PFSK-1 (cell line): ENCODE data around the gene DOCK4.

Experiments used
- FOXP2 ChIP-seq: optimal IDR thresholded peaks from 2 replicates; pipeline ENCODE3; 2011; ENCODE audit warnings: borderline replicate concordance, control low read depth, inconsistent platforms; ENCODE audit not compliant: insufficient read depth; ENCODE audit errors: extremely low read length, extremely low read depth
- POLR2AphosphoS5 ChIP-seq: IDR thresholded peaks from 2 replicates; pipeline ENCODE4 v1.6.1; 2012; ENCODE audit warnings: low read depth, mild to moderate bottlenecking, control low read depth, low read length, moderate library complexity
- SIN3A ChIP-seq: IDR thresholded peaks from 2 replicates; pipeline ENCODE4 v1.6.1; 2012; ENCODE audit warnings: mild to moderate bottlenecking, low read length, moderate library complexity, borderline replicate concordance; ENCODE audit not compliant: insufficient read depth
- TAF1 ChIP-seq: IDR thresholded peaks from 2 replicates; pipeline ENCODE4 v1.6.1; 2012; ENCODE audit warnings: low read length, control low read depth, borderline replicate concordance; ENCODE audit not compliant: insufficient read depth
- TF ChIP-seq, protein P1 (sequence below), 2 experiments: IDR thresholded peaks; 2 replicates each; pipeline versions ENCODE4 v1.6.1 to v1.8.0; 2011 to 2012; ENCODE audit warnings: low read depth in 2 of 2, low read length in 2 of 2, control low read depth in 1 of 2, inconsistent platforms in 1 of 2, mild to moderate bottlenecking in 1 of 2, moderate library complexity in 1 of 2; ENCODE audit not compliant: insufficient read depth in 1 of 2

Gene DOCK4

DNA sequence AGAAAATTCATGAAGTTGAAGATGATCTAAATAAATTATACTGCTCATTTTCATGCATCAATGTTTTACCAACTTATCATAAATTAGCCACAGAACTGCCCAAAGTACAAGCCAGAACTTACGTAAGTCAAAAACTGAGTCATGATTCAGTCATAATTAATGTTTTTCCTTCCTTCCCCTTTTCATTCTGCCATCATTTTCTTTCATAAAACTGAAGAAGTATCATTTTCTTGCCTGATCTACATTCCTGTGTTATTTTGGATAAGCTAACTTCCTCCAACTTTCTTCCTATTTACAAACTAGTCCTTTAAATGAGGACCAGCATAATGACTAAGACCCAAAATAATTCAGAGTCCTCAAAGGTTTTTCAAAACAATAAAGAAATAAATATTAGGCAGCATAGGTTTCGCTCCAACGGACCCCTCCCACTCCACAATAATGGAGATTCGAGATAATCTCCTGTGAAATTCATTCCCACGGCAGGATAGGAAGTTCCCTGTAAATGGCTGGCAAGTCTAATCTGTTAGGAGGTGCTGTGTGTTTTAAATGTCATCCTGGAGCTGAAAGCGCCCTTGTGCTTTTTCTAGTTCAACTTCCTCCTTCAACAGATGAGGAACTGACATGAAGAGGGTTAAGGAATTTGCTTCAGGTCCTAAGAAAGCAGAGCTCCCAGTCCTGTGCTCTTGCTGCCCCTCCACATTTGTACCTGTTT is 218.9 kb downstream of the DOCK4 start:
- TF ChIP-seq TAF1 (no peak), FOXP2 (no peak), SIN3A (no peak), POLR2AphosphoS5 (no peak)
- TF ChIP-seq, protein P1, sequence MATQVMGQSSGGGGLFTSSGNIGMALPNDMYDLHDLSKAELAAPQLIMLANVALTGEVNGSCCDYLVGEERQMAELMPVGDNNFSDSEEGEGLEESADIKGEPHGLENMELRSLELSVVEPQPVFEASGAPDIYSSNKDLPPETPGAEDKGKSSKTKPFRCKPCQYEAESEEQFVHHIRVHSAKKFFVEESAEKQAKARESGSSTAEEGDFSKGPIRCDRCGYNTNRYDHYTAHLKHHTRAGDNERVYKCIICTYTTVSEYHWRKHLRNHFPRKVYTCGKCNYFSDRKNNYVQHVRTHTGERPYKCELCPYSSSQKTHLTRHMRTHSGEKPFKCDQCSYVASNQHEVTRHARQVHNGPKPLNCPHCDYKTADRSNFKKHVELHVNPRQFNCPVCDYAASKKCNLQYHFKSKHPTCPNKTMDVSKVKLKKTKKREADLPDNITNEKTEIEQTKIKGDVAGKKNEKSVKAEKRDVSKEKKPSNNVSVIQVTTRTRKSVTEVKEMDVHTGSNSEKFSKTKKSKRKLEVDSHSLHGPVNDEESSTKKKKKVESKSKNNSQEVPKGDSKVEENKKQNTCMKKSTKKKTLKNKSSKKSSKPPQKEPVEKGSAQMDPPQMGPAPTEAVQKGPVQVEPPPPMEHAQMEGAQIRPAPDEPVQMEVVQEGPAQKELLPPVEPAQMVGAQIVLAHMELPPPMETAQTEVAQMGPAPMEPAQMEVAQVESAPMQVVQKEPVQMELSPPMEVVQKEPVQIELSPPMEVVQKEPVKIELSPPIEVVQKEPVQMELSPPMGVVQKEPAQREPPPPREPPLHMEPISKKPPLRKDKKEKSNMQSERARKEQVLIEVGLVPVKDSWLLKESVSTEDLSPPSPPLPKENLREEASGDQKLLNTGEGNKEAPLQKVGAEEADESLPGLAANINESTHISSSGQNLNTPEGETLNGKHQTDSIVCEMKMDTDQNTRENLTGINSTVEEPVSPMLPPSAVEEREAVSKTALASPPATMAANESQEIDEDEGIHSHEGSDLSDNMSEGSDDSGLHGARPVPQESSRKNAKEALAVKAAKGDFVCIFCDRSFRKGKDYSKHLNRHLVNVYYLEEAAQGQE (IDR thresholded peaks at IDR 0.05; ENCODE audit: insufficient read depth in 1 of 2, low read depth in 2 of 2, low read length in 2 of 2), result no peak

GRCh38 chr7:111986601-111987000 is 219.6 kb downstream of the DOCK4 start:
- TF ChIP-seq, protein P1 (IDR thresholded peaks at IDR 0.05; ENCODE audit: insufficient read depth in 1 of 2, low read depth in 2 of 2, low read length in 2 of 2), result no peak
- TF ChIP-seq POLR2AphosphoS5, result no peak

- TF ChIP-seq TAF1 (no peak), FOXP2 (no peak), SIN3A (no peak), POLR2AphosphoS5 (no peak)
- TF ChIP-seq, protein P1 (IDR thresholded peaks at IDR 0.05; ENCODE audit: insufficient read depth in 1 of 2, low read depth in 2 of 2, low read length in 2 of 2), result no peak
These were observed 220.4 kb downstream of the DOCK4 start for GRCh38 chr7:111985798-111986197.

GRCh38 chr7:111982804-111983203 is 223.4 kb downstream of the DOCK4 start:
- TF ChIP-seq TAF1 (no peak), FOXP2 (no peak), POLR2AphosphoS5 (no peak), SIN3A (no peak)
- TF ChIP-seq, protein P1 (IDR thresholded peaks at IDR 0.05; ENCODE audit: insufficient read depth in 1 of 2, low read depth in 2 of 2, low read length in 2 of 2), result no peak

DNA sequence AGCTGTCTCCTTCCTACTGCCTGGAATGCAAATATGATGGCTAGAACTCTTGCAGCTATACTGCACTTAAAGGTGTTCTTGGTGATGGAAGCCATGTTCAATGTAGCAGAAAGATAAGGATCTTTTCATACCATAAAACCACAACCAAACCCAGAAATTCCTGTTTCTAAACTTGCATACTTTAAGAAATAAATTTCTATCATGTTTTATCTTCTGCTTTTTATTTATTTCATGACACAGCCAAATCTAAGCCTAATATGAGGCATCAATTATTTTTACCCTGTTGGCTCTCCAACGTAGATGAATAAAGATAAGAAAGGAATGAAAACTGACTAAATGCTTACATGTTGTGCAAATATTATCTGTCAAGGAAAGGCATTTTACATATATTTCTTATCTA is 224.1 kb downstream of the DOCK4 start:
- TF ChIP-seq FOXP2 (no peak), TAF1 (no peak), POLR2AphosphoS5 (no peak), SIN3A (no peak)
- TF ChIP-seq, protein P1 (IDR thresholded peaks at IDR 0.05; ENCODE audit: insufficient read depth in 1 of 2, low read depth in 2 of 2, low read length in 2 of 2), result no peak
